ENCODE measurements around the gene RALB. TPM values are rescaled to one million over a fixed set of nuclear protein-coding genes. Genes with fewer than 3 reads are reported as not detected.
"Not testable (repeated sequence)": the region's sequence is repeated elsewhere in the genome, so short reads cannot be mapped to it uniquely, and the experiment has no call there.

RALB gene
- total RNA-seq, 1 donor from 2014 or later: 50.5 TPM

GRCh38 chr2:120243211-120243610 is 9.4 kb upstream of the RALB start:
- no peak for DNase-seq (ENCODE audit: low spot score)

DNA sequence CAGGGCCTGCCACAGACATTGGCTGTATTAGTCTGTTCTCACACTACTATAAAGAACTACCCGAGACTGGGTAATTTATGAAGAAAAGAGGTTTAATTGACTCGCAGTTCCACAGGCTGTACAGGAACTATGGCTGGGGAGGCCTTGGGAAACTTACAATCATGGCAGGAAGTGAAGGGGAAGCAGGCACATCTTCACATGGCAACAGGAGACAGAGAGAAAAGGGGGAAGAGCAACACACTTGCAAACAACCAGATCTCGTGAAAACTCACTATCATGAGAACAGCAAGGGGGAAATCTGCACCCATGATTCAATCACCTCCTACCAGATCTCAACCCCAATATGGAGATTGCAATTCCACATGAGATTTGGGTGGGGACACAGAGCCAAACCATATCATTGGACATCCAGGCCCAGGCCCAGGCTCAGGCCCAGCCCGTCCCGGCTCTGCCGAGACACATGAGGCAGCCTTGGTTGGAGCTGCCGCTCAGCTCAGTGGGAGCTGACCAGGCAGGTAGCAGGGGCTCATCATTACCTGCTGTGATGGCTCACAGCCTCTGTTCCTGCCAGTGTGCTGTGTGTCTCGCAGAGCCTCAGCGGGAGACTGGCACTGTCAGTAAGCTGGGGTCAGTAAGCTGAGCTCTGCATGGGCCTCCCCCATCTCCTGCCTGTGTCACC is 8.6 kb upstream of the RALB start:
- DNase-seq (ENCODE audit: low spot score): no peak

DNA sequence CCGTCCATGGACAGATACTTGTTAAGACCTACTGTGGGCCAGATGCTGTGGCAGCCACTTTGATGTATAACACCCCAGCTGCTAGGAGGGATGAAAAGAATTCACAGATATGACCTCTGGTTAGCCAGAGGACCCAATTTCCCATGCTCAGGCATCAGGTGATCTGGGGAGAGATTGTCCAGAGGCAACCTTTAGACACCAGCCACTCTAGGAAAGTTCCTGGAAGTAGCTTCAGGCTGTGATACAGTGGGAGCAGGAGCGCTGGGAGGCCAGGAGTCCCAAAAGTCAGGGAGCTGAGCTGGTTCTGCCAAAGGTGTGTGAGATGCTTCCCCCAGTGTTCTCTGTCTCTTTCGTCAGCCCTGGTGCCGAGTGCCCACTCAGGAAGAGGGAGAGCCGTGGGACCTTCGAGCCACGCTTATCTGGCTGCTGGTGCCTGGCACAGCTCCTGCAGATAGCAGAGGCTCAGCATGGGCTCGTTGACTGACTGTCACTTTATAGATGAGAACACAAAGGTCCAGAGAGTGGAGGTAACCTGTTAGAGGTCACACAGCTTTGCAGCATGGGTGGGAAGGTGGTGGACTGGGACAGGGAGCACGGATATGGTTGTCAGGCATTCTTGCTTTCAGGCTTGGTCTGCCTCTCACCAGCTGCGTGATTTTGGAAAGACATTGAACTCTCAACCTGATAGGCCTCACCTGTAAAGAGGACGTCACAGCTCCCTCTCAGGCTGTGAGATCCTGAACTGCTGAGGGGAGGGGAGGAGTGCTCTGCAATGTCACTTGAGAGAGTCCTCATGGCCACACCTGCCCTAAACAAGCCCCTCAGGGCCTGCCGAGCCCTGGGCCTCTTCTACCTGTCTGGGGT is 7.8 kb upstream of the RALB start:
- no peak for DNase-seq (ENCODE audit: low spot score)

- DNase-seq (ENCODE audit: low spot score): peak; percentile 79
These were observed 6.9 kb upstream of the RALB start for GRCh38 chr2:120245520-120246332.

GRCh38 chr2:120246546-120247300 is 5.9 kb upstream of the RALB start:
- no peak for DNase-seq (ENCODE audit: low spot score)

GRCh38 chr2:120247851-120248250 is 4.8 kb upstream of the RALB start:
- no peak for DNase-seq (ENCODE audit: low spot score)

DNA sequence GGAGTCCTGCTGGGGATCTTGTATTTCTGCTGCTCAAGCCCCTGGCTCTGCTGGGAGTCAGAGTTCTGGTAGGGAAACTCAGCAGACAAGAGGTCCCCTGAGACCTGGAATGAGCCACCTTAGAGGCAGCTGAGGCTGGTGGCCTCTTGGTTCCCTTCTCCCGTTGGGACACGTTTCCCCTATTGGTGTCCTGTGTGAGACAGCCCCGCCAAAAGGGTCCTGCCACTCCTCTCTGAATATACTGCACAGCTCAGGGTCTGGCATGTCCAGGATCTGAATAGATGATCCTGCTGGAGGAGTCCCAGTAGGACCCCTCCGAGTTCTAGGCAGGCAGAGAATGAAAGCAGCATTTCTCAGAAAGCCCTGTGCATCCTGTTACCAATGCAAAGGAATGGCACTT is 2.0 kb upstream of the RALB start:
- DNase-seq (ENCODE audit: low spot score): no peak

- DNase-seq (ENCODE audit: low spot score): no peak
These were observed 1.6 kb upstream of the RALB start for GRCh38 chr2:120251078-120251477.

GRCh38 chr2:120251880-120252224 is 800 bp upstream of the RALB start:
- DNase-seq (ENCODE audit: low spot score): no peak

DNA sequence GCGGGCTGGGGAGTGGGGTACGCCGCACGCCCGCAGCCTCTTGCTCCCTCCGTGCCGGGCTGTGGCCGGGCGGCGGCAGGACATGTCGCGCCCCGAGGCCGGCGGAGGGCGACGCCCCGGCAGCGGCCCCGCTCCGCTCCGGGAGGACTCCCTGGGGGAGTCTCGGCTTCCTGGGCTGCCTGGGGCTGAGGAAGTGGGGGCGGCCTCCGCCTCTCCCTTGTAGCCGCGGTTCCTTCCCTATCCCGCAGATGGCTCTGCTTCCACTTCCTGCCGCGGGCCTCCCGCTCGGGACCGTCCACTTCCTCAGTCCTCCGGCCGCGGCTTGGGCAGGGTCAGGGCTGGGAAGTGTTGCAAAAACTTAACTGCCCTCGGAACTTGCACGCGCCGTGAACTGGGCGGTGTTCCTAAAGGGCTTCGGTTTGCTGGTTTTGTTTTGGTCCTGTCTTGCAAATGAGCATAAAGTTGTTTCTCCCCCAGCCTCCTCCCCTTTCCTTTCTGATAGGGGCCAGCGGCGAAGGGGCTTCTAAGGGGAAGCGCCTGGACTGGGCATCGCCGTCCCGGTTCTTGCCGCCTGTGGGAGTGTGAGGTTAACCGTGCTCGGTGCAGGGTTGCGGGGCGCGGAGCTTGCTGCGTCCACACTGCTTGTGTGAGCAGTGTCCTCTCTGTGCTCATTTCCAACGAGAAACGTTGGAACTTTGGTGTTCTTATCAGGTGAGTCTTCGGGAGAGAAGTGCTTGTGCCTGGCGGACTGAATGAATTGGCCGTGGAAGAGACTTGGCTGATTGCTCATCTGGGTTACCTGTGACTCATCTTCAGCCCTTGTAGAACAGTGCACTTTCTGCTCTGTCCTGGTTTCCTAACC is 600 bp downstream of the RALB start:
- DNase-seq (ENCODE audit: low spot score): peak; percentile 84

DNA sequence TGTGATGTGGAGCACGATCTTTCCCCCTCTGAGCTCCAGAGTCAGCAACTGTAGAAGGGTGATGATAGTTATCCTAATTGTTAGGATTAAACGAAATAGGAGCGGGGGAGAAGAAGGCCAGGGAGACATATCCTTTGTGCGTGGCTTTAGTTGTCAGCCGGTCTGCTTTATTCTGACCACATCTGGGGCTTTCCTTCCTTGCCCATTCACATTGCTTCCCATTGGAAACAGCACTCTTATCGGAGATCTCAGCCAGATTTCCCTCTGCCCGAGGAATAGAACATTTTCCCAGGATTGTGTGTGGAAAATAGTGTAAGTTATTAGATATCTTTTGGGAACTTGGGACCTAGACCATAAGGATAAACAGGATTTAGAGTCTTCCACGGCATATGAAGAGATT is 1.5 kb downstream of the RALB start:
- DNase-seq (ENCODE audit: low spot score): no peak

GRCh38 chr2:120255071-120255470 is 2.4 kb downstream of the RALB start:
- DNase-seq (ENCODE audit: low spot score): no peak

DNA sequence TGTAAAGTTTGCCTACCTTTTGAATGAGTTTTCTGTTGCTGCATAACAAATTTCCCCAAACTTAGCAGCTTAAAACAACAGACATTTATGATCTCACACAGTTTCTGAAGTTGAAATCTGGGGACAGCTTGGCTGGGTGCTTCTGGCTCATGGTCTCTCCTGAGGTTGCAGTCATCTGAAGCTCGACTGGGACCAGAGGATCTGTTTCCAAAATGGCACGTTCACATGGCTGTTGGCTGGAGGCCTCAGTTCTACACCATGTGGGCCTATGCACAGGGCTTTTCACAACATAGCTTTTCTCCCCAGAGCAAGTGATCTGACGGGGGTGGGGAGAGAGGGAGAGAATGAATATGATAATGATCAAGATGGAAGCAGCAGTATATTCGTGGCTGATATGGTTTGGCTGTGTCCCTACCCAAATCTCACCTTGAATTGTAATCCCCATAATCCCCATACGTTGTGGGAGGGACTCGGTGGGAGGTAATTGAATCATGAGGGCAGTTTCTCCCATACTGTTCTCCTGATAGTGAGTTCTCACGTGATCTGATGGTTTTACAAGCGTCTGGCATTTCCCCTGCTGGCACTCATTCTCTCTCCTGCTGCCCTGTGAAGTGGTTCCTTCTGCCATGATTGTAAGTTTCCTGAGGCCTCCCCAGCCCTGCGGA is 3.5 kb downstream of the RALB start:
- no peak for DNase-seq (ENCODE audit: low spot score)

DNA sequence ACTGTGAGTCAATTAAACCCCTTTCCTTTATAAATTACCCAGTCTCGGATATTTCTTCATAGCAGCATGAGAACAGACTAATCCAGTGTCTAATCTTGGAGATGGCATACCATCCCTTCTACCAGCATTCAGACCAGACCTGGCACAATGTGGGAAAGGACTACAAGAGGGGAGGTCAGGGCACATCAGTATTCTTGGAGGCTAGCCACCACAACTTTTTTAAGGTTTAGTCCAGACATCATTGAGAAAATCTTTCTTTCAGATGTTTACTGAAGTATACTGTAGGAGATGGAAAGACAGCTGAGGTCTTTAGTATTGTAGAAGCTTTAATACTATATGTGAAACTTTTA is 4.0 kb downstream of the RALB start:
- DNase-seq (ENCODE audit: low spot score): no peak

DNA sequence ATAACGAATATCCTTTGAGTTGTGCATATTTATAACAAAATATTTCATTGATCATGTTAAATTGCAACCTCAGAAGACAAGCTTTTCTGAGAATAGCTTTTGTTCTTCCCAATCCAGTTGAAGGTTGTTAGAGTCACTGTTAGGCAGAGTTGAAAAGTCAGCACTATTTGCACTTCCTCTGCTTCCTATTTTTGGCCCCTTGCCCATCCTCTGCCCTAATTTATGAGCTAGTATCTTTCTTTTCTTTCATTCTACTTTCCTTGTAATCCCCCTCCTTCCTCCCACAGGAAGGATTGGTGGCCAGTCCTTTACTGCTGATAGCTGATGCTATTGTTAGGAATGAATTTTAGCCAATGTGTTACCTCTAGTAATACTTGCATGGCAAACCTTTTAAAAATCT is 4.9 kb downstream of the RALB start:
- DNase-seq (ENCODE audit: low spot score): no peak

GRCh38 chr2:120258196-120258595 is 5.5 kb downstream of the RALB start:
- no peak for DNase-seq (ENCODE audit: low spot score)

DNA sequence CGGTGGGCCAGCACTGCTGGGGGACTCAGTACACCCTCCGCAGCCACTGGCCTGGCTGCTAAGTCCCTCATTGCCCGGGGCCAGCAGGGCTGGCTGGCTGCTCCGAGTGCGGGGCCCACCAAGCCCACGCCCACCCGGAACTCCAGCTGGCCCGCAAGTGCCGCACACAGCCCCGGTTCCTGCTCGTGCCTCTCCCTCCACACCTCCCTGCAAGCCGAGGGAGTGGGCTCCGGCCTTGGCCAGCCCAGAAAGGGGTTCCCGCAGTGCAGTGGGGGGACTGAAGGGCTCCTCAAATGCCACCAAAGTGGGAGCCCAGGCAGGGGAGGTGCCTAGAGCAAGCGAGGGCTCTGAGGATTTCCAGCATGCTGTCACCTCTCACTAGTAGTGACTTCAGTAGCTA is 7.3 kb downstream of the RALB start:
- not testable (repeated sequence) for DNase-seq (ENCODE audit: low spot score)

DNA sequence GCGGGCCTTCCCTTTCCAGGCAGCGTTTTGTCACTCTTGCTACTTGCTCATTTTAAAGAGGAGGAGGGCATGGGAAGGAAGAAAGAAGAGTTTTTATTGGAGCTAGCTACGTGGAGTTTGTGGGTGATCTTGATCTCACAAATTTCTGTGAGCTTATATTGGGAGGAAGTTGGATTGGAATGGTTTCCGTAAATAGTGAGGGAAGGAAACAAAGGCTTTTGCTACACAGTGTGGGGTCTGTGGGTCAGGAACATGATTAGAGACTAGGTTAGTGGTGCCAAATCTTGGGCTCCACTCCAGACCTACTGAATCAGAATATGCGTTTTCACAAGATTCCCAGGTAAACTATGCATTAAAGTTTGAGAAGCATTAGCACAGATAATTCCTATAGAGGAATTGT is 8.1 kb downstream of the RALB start:
- no peak for DNase-seq (ENCODE audit: low spot score)

DNA sequence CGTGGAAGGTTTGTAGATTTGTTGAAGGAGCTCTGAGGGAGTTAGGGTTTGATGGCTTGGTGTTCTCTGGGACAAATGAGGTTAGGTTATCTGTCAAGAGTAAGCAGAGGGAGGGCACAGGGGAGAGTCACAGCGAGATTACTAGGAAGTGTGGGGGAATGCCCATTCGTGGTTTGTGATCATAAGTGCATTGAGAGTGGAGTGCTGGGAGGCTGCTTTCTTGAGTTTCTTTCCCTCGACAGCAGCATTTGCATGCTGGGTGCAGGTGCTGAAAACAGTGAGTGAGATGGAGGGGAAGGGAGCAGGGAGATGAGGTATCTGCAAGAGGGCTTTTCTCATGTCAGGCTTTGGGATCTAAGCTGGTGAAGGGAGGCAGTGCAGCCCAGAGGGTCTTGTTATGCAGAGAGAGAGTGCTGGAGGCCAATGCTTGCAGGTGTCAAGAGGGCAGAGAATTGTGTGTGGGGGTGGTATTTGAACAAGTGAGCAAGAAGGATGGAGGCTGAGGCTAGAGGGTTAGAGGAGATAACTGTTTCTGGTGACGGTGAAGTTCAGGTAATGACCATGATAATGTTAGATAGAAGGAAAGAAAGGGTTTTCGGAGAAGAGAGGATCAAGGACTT is 8.8 kb downstream of the RALB start:
- no peak for DNase-seq (ENCODE audit: low spot score)

DNA sequence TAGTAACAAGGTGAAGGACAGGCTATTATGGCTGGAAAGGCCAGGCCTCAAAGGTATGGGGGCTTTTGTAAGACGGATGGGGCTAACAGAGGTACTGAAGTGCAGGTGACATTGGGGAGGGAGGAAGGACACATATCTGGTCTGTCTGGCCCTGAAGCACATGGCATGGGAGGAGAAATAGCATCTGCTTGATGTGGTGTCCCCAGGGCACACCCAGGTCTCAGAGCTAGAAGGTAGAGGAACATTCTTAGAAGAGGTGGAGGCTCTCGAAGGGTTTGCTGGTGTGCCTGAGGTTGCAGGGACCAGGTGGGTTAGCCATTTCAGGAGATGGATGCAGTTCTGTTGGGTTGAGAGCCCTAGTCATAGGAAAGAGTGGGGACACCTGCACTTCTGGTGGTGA is 9.5 kb downstream of the RALB start:
- DNase-seq (ENCODE audit: low spot score): no peak
